Large intestine (tissue), 3 donors: ENCODE measurements around the gene AKAP12. TPM values are rescaled to one million over a fixed set of nuclear protein-coding genes. Genes with fewer than 3 reads are reported as not detected.

ENCODE experiments used
- DNase-seq, 2 donors: peaks; one replicate each; pipeline versions ENCODE4 v3.0.0 to v3.0.0-alpha.2; 2013
- H3K27ac ChIP-seq: one replicate; pipeline ENCODE4 v1.5.1; 2013; ENCODE audit warnings: low read length
- H3K27me3 ChIP-seq: 2 replicates; pipeline ENCODE4 v1.6.1; 2013; ENCODE audit warnings: low read length; ENCODE audit not compliant: control insufficient read depth, insufficient read depth
- H3K36me3 ChIP-seq: 2 replicates; pipeline ENCODE4 v1.6.1; 2013; ENCODE audit warnings: low read length; ENCODE audit not compliant: control insufficient read depth, insufficient read depth
- H3K4me1 ChIP-seq: one replicate; pipeline ENCODE4 v1.6.1; 2013; ENCODE audit warnings: low read length; ENCODE audit not compliant: control insufficient read depth, insufficient read depth
- H3K4me3 ChIP-seq: one replicate; pipeline ENCODE4 v1.5.1; 2013; ENCODE audit warnings: low read length
- H3K9me3 ChIP-seq: one replicate; pipeline ENCODE4 v1.6.1; 2013; ENCODE audit warnings: mild to moderate bottlenecking, low read depth, low read length, moderate library complexity; ENCODE audit not compliant: control insufficient read depth
- WGBS: methylation state at CpG from one replicate; pipeline ENCODE4 v1.1.5; 2013; ENCODE audit warnings: low lambda C conversion rate; ENCODE audit not compliant: insufficient coverage; 5-methylcytosine and 5-hydroxymethylcytosine counted together
- polyA plus RNA-seq: library from polyadenylated mRNA; unstranded; fragments of 120-200 nt; gene quantifications from one replicate; pipeline ENCODE4 v1.2.1, GENCODE V29; 2013

AKAP12 gene
- polyA plus RNA-seq, 1 donor, result 62.7 TPM

DNA sequence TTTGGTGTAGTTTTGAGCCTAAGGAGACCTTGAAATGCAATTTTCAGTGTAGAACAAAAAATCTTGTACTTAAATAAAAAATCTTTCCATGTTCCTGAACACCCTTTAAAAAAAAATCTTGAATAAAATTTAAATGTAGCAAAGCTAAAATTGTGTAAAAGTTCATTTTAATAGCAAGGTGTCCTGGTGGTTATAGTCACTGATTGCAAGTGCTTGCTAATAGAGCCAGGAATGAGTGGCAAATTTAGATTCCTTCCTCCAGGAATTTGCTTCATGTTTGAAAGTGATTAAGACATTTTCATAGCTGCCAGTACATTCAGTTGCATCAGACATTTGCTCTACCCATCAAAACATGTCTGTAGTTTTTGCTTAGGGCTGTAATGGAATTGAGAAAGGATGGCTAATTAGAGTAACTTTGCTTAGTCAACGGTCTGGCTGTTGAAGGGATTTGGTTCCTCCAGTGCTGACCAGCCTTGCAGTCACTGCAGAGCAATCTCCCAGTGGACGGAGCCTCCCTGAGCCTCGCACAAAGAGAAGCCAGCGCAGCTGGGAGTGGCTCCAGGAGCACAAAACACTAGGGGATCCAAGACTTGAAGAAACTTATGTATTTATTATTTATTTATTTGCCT is 36.5 kb downstream of the AKAP12 start:
- no peaks in the 10 kb centered on the region for H3K9me3 ChIP-seq
- no CpG with 5 or more reads among the region's 4 CpGs for WGBS
- H3K4me3 ChIP-seq, result no peak overlapping the region
- no peaks in the 10 kb centered on the region for H3K27me3 ChIP-seq
- no peaks in the 10 kb centered on the region for H3K4me1 ChIP-seq
- no peak overlapping the region for H3K27ac ChIP-seq
- H3K36me3 ChIP-seq, result no peaks in the 10 kb centered on the region
- DNase-seq, result no peak

DNA sequence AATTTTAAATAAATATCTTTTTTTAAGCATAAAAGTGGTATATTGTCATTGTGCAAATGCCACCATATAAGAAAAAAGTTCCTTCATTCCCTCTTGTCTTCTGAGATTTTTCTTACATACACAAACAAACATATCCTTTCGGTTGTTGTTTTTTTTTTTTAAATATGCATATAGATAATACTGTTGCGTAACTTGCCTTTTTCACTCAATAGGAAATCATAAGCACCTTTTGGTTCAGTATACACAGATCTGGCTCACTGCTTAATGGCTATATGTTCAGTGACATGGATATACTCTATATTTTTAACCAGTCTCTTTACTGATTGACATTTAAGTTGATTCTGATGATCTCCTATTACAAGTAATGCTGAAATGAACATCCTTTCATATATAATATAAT is 40.1 kb downstream of the AKAP12 start:
- WGBS, result no CpG with 5 or more reads among the region's 2 CpGs
- no peak for DNase-seq
- no peaks in the 10 kb centered on the region for H3K27me3 ChIP-seq
- H3K27ac ChIP-seq, result no peak overlapping the region
- no peaks in the 10 kb centered on the region for H3K4me1 ChIP-seq
- H3K4me3 ChIP-seq, result no peak overlapping the region
- no peaks in the 10 kb centered on the region for H3K36me3 ChIP-seq
- H3K9me3 ChIP-seq, result no peaks in the 10 kb centered on the region

DNA sequence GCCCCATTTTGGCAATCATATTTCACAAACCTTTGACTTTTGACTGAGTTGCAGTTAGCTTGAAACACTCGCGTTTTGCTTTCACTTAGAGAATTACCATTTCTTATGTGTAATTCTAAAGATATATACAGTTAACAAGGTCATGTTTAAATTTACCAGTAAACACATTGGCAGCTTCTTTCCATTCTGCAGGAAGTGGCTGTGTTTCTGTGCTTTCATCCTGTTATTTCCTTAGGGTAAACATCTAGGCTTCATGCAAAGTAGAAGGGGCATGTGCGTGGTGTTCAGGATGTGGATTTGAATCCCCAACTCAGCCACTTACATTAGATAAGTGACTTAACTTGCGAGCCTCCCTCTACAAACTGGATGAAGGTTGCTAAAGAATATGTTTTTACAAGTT is 41.1 kb downstream of the AKAP12 start:
- no peak overlapping the region for H3K27ac ChIP-seq
- WGBS, result 80% methylated on average over 2 of the region's 4 CpGs
- H3K4me1 ChIP-seq, result no peaks in the 10 kb centered on the region

DNA sequence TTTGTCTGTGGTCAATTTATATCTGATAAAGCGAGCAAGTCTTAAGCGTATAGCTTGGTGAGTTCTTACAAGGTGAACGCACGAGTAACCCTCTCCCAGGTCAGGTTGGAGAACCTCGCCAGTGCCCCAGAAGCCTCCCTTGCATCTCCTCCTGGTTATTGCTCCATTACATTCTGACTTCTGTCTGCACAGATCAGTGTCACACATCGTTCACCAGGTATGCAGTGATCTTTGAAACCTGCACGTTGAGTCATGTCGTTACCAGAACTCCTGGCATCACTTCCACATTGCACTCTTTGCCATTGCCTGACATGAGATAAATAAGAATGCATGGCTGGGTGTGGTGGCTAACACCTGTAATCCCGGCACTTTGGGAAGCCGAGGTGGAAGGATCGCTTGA is 44.2 kb downstream of the AKAP12 start:
- WGBS, result no CpG with 5 or more reads among the region's 11 CpGs
- Histone ChIP-seq H3K27ac (no peak overlapping the region), H3K36me3 (no peaks in the 10 kb centered on the region), H3K4me3 (no peak overlapping the region), H3K27me3 (no peaks in the 10 kb centered on the region), H3K4me1 (no peaks in the 10 kb centered on the region), H3K9me3 (no peaks in the 10 kb centered on the region)
- peak in 1 of 2 donors; percentile 43 for DNase-seq

More for the DNA sequence above, 41.1 kb downstream of the AKAP12 start:
- Histone ChIP-seq H3K36me3 (no peaks in the 10 kb centered on the region), H3K27me3 (no peaks in the 10 kb centered on the region), H3K4me3 (no peak overlapping the region), H3K9me3 (no peaks in the 10 kb centered on the region)
- no peak for DNase-seq

DNA sequence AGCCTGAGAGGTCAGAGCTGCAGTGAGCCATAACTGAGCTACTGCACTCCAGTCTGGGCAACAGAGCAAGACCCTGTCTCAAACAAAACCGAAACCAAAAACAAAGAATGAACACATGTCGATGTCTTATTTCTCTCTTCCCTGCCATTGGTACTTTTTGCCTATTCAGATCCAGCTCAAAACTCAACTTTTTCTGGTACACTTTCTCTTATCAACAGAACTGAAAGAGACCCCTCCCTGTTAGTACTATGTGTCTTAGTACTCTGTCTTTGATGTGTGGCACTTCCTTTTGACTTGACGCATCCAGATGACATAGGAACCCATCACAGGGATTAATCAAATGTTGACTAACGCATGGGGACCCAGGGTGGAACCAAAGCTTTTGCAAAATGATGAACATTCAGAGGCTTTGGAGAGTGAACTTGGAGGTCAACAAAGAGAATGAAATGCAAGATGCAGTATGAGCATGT is 44.8 kb downstream of the AKAP12 start:
- no CpG with 5 or more reads among the region's 4 CpGs for WGBS
- Histone ChIP-seq H3K36me3 (no peaks in the 10 kb centered on the region), H3K27me3 (no peaks in the 10 kb centered on the region), H3K27ac (no peak overlapping the region), H3K4me1 (no peaks in the 10 kb centered on the region), H3K9me3 (no peaks in the 10 kb centered on the region), H3K4me3 (no peak overlapping the region)
- no peak for DNase-seq

DNA sequence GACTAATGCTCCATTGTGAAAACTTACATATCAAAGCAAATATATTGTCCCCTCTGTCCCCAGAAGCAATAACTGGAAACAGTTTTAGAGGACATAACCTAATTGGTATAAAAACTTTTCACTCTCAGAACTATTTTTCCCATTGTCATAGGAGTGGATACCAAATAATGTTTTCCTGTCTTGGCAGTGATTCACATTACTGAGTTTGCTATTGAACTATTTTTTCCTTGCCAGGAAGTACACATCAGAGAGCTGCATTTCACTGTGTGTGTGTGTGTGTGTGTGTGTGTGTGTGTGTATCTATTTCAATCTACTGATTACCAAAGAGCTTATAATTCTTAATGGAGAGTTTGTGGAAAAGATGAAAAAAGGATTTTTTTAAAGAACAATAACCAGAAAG is 45.4 kb downstream of the AKAP12 start:
- Histone ChIP-seq H3K36me3 (no peaks in the 10 kb centered on the region), H3K9me3 (no peaks in the 10 kb centered on the region), H3K27ac (no peak overlapping the region), H3K4me1 (no peaks in the 10 kb centered on the region), H3K27me3 (no peaks in the 10 kb centered on the region), H3K4me3 (no peak overlapping the region)
- DNase-seq, result no peak

DNA sequence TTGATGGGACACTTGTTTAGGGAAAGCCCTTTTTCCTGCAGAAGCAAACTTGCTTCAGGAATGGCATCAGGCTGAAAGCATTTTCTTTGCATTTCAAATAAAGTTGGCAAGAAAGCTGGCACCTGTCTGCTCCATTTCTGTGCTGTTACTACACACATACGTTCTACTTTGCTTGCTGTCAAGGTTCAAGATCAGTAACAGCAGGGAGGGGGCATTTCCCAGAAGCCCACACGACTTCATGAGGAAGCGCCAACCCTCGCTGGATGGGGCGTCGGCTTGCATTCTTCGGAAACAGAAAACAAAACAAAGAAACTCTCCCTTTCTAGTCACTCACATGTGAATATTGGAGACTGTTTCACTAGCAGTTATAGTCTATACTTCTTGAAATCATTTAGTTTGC is 46.4 kb downstream of the AKAP12 start:
- H3K9me3 ChIP-seq, result no peaks in the 10 kb centered on the region
- H3K4me3 ChIP-seq, result no peak overlapping the region
- H3K4me1 ChIP-seq, result no peaks in the 10 kb centered on the region
- H3K36me3 ChIP-seq, result no peaks in the 10 kb centered on the region
- DNase-seq, result no peak
- no CpG with 5 or more reads among the region's 7 CpGs for WGBS
- no peaks in the 10 kb centered on the region for H3K27me3 ChIP-seq
- no peak overlapping the region for H3K27ac ChIP-seq

DNA sequence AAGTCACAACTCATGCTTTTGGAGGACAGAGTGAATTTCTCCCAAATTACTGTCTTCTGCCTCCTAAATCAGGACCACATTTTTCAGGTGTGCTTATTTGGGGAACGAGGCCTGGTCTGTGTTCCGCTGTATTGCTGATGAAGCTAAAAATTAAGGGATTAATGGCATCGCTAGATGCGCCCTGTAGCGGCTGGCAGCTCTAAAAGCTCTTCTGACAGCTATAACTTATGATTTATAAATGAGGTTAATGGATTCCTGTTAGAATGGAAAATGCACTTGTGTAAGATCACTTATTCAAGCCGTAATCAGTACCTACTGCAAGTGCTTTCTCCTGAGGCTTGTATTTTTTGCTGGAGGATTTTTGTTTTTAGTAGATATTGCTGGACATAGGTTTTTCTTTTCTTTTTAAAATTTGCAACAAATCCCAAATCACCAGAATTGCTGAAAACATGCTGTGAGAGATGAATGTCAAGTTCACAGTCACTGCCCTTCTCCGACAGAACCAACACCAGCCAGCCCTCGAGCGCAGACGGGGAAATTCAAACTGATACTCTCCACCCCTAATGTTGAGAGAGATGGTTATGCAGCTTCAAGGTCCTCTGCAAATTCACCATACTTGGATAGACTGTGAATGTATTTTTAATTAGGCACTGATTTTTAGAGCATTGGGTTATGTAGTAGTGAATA is 49.1 kb downstream of the AKAP12 start:
- no peak for DNase-seq
- H3K9me3 ChIP-seq, result no peaks in the 10 kb centered on the region
- H3K27ac ChIP-seq, result no peak overlapping the region
- 100% methylated on average over 2 of the region's 10 CpGs for WGBS
- H3K4me1 ChIP-seq, result no peaks in the 10 kb centered on the region
- H3K4me3 ChIP-seq, result no peak overlapping the region
- H3K27me3 ChIP-seq, result no peaks in the 10 kb centered on the region
- no peaks in the 10 kb centered on the region for H3K36me3 ChIP-seq

DNA sequence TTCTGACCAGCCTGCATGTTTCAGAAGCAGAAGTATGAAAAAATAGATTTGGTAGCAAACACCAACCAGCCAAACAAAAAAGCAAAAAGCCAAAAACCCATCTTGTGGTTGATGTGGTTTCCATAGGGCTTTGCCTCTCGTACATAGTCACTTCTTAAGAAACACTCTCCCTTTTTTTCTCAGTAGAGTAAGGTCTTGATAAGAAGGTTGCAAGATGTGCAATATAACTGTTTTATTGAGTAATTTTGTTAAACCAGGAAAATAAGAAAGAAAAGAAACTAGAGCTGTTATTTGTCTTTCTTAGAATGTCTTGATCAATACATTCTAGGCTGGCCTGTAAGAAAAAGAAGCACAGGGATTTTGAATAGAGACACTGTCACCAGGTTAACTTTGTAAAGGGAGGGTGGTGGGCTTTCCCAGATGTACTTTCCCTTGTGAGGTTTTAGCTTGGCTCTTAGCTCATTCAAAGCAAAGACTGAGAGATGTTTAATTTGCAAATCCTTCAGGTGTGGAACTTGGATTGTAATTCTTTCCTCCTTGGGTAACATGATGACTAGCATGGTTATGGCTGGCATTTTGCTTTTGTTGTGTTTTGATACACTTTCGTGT is 49.7 kb downstream of the AKAP12 start:
- WGBS, result 100% methylated on average over 1 of the region's 2 CpGs
- H3K36me3 ChIP-seq, result no peaks in the 10 kb centered on the region
- no peak for DNase-seq
- no peaks in the 10 kb centered on the region for H3K27me3 ChIP-seq
- no peak overlapping the region for H3K27ac ChIP-seq
- H3K4me3 ChIP-seq, result no peak overlapping the region
- H3K4me1 ChIP-seq, result no peaks in the 10 kb centered on the region
- no peaks in the 10 kb centered on the region for H3K9me3 ChIP-seq

DNA sequence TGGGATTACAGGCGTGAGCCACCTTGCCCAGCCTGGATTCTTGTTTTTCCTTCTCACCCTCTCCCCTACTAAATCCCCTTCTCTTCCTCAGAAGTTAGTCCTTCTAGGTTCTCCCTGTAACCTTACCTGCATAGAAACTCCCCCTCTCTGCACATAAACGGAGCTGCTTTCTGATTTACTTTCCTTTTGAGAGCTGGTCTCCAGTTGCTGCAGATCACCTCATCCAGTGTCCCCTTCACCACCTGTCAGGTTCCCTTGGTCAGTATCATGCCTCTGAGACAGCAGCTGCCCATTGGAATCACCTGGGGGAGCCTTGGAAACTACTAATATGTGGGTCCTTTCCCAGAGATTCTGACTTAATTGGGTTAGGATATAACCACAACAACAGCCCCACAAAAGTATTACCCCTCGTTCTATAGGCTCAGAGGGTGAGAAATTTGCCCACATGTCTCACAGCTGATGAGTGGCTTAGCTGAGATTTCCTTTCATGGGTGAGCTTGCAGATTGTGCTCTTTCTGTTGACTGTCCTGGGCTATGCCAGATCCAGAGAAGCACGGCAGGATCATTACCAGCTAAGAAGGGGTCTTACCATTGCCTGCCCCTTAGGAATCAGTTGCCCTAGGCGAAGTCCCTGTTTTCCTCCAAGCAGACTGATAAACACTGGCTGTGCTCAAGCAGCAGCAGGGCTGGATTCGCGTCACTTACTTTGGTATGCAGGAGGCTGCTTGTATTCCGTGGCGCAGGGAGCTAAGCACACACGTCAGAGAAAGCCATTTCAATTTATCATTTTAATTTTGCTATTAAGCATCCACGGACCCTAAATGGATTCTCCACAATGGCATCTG is 51.3 kb downstream of the AKAP12 start:
- Histone ChIP-seq H3K4me3 (no peak overlapping the region), H3K27ac (peak overlapping the region; percentile 78), H3K9me3 (no peaks in the 10 kb centered on the region), H3K4me1 (no peaks in the 10 kb centered on the region), H3K27me3 (no peaks in the 10 kb centered on the region), H3K36me3 (no peaks in the 10 kb centered on the region)
- WGBS, result no CpG with 5 or more reads among the region's 11 CpGs
- peak; percentile 63 to 66 for DNase-seq
